Neural cell (in vitro differentiated cells): Measurements from ENCODE around the gene NHSL2. TPM values are rescaled to one million over a fixed set of nuclear protein-coding genes. Genes with fewer than 3 reads are reported as not detected.

Experiments
- H2AFZ ChIP-seq: fragments of 200-600, 300-800 bp; sonication (generic), shearing (Covaris generic); 2 replicates; pipeline ENCODE4 v1.6.0; 2014; ENCODE audit warnings: low read depth, mild to moderate bottlenecking, antibody characterized with exemption, low read length, moderate library complexity
- H3F3A ChIP-seq: fragments of 200-600 bp; shearing (Covaris generic); 2 replicates; pipeline ENCODE4 v1.6.1; 2016; ENCODE audit warnings: mild to moderate bottlenecking, moderate library complexity, mixed read lengths, antibody characterized with exemption, low read length; ENCODE audit not compliant: insufficient read depth, poor library complexity, severe bottlenecking
- H3K27ac ChIP-seq: fragments of 200-600, 300-800 bp; sonication (generic), shearing (Covaris generic); 2 replicates; pipeline ENCODE4 v1.5.1; 2014; ENCODE audit warnings: mild to moderate bottlenecking, low read length, moderate library complexity
- H3K27me3 ChIP-seq: fragments of 300-800, 200-600 bp; sonication (generic), shearing (Covaris generic); 2 replicates; pipeline ENCODE4 v1.6.0; 2014; ENCODE audit warnings: mild to moderate bottlenecking, low read depth, low read length, moderate library complexity; ENCODE audit not compliant: insufficient read depth
- H3K36me3 ChIP-seq: fragments of 300-800, 200-600 bp; sonication (generic), shearing (Covaris generic); 2 replicates; pipeline ENCODE4 v1.5.1; 2014; ENCODE audit warnings: mild to moderate bottlenecking, antibody characterized with exemption, low read length, moderate library complexity; ENCODE audit not compliant: insufficient read depth
- H3K4me2 ChIP-seq: fragments of 300-800, 200-600 bp; sonication (generic), shearing (Covaris generic); 2 replicates; pipeline ENCODE4 v1.6.0; 2014; ENCODE audit warnings: mild to moderate bottlenecking, low read length
- H3K4me3 ChIP-seq: fragments of 300-800, 200-600 bp; sonication (generic), shearing (Covaris generic); 2 replicates; pipeline ENCODE4 v1.5.1; 2014; ENCODE audit warnings: mild to moderate bottlenecking, low read length, moderate library complexity
- H3K79me2 ChIP-seq: fragments of 200-600 bp; shearing (Covaris generic); replicated peaks from 2 replicates; pipeline ENCODE4 v1.6.0; 2014; ENCODE audit warnings: mild to moderate bottlenecking, low read length, moderate library complexity; ENCODE audit not compliant: insufficient read depth
- H3K9ac ChIP-seq: fragments of 300-800, 200-600 bp; sonication (generic), shearing (Covaris generic); 2 replicates; pipeline ENCODE4 v1.6.1; 2016; ENCODE audit warnings: mild to moderate bottlenecking, low read length, mixed read lengths
- H3K9me2 ChIP-seq: fragments of 200-600 bp; shearing (Covaris generic); 2 replicates; pipeline ENCODE4 v1.6.1; 2016; ENCODE audit warnings: mild to moderate bottlenecking, low read length, mixed read lengths; ENCODE audit not compliant: insufficient read depth
- H3K9me3 ChIP-seq: fragments of 200-600, 300-800 bp; sonication (generic), shearing (Covaris generic); 2 replicates; pipeline ENCODE4 v1.6.1; 2016; ENCODE audit warnings: mild to moderate bottlenecking, mixed run types, low read length, moderate library complexity, mixed read lengths
- H4K20me1 ChIP-seq: fragments of 200-600 bp; shearing (Covaris generic); 2 replicates; pipeline ENCODE4 v1.6.1; 2016; ENCODE audit warnings: mild to moderate bottlenecking, mixed run types; ENCODE audit not compliant: insufficient read depth
- CTCF ChIP-seq: fragments of 450-650 bp; IDR thresholded peaks from 2 replicates; pipeline ENCODE4 v1.5.1; 2014; ENCODE audit warnings: antibody characterized with exemption, mild to moderate bottlenecking, moderate library complexity; ENCODE audit not compliant: poor library complexity, severe bottlenecking
- EP300 ChIP-seq: fragments of 450-650 bp; conservative IDR thresholded peaks from 2 replicates; pipeline ENCODE4 v1.6.1; 2014; ENCODE audit warnings: antibody characterized with exemption, mild to moderate bottlenecking, moderate library complexity; ENCODE audit not compliant: poor library complexity, severe bottlenecking
- EZH2 ChIP-seq: fragments of 200-600, 300-800 bp; shearing (Covaris generic), sonication (generic); IDR thresholded peaks from 2 replicates; pipeline ENCODE4 v1.6.1; 2014; ENCODE audit warnings: antibody characterized with exemption, low read length, borderline replicate concordance, mild to moderate bottlenecking; ENCODE audit not compliant: insufficient read depth, poor library complexity, severe bottlenecking
- MXI1 ChIP-seq: fragments of 450-650 bp; conservative IDR thresholded peaks from 2 replicates; pipeline ENCODE4 v1.6.1; 2014; ENCODE audit warnings: antibody characterized with exemption, mild to moderate bottlenecking; ENCODE audit not compliant: poor library complexity, severe bottlenecking
- POLR2AphosphoS5 ChIP-seq: IDR thresholded peaks from 2 replicates; pipeline ENCODE4 v1.6.1; 2012
- RAD21 ChIP-seq: fragments of 450-650 bp; conservative IDR thresholded peaks from 2 replicates; pipeline ENCODE4 v1.6.1; 2014; ENCODE audit warnings: antibody characterized with exemption, mild to moderate bottlenecking, moderate library complexity
- REST ChIP-seq: IDR thresholded peaks from 2 replicates; pipeline ENCODE4 v1.6.1; 2012; ENCODE audit warnings: borderline replicate concordance
- SMC3 ChIP-seq: fragments of 450-650 bp; conservative IDR thresholded peaks from 2 replicates; pipeline ENCODE4 v1.6.1; 2014; ENCODE audit warnings: antibody characterized with exemption, mild to moderate bottlenecking, moderate library complexity; ENCODE audit not compliant: poor library complexity
- TAF1 ChIP-seq: IDR thresholded peaks from 2 replicates; pipeline ENCODE4 v1.6.1; 2012; ENCODE audit warnings: low read depth
- polyA plus RNA-seq: library from polyadenylated mRNA; depleted of rRNA; stranded (reverse); fragments of >200 nt; gene quantifications from 2 replicates; pipeline ENCODE4 v1.2.3, GENCODE V29; 2014

NHSL2 gene
- polyA plus RNA-seq, 1 donor from 2014 or later, result 0.87 TPM

GRCh38 chrX:72123471-72124185, 213.0 kb downstream of the NHSL2 start:
- Histone ChIP-seq H3K27ac (peak overlapping the region; percentile 67), H3K9ac (peak overlapping the region; percentile 36), H3K79me2 (no peaks in the 10 kb centered on the region), H4K20me1 (no peaks in the 10 kb centered on the region), H3K27me3 (no peaks in the 10 kb centered on the region), H3K4me3 (no peak overlapping the region), H3F3A (no peaks in the 10 kb centered on the region), H3K4me2 (no peak overlapping the region), H2AFZ (no peak overlapping the region), H3K36me3 (no peaks in the 10 kb centered on the region), H3K9me3 (no peaks in the 10 kb centered on the region), H3K9me2 (no peaks in the 10 kb centered on the region)
- TF ChIP-seq EP300 (no peak), MXI1 (no peak), SMC3 (peak; percentile 18), POLR2AphosphoS5 (no peak)

GRCh38 chrX:72124540-72125201, 214.0 kb downstream of the NHSL2 start:
- Histone ChIP-seq H3K9me2 (no peaks in the 10 kb centered on the region), H3K27ac (peak overlapping the region; percentile 67), H2AFZ (no peak overlapping the region), H3K36me3 (no peaks in the 10 kb centered on the region), H3K9ac (no peak overlapping the region), H3K4me3 (no peak overlapping the region), H3F3A (no peaks in the 10 kb centered on the region), H3K4me2 (no peak overlapping the region), H3K79me2 (no peaks in the 10 kb centered on the region), H3K9me3 (no peaks in the 10 kb centered on the region), H3K27me3 (no peaks in the 10 kb centered on the region), H4K20me1 (no peaks in the 10 kb centered on the region)
- no peak for TF ChIP-seq SMC3
- no peak for TF ChIP-seq POLR2AphosphoS5
- no peak for TF ChIP-seq EZH2
- no peak for TF ChIP-seq REST
- no peak for TF ChIP-seq RAD21
- TF ChIP-seq MXI1, result no peak
- no peak for TF ChIP-seq CTCF
- TF ChIP-seq TAF1, result no peak
- no peak for TF ChIP-seq EP300
